ENCODE measurements around the gene POFUT1. TPM values are rescaled to one million over a fixed set of nuclear protein-coding genes. Genes with fewer than 3 reads are reported as not detected.
"Not testable (repeated sequence)": the region's sequence is repeated elsewhere in the genome, so short reads cannot be mapped to it uniquely, and the experiment has no call there.

POFUT1 gene
- total and polyA plus RNA-seq, 2 donors = 28.4 to 34.7 TPM

DNA sequence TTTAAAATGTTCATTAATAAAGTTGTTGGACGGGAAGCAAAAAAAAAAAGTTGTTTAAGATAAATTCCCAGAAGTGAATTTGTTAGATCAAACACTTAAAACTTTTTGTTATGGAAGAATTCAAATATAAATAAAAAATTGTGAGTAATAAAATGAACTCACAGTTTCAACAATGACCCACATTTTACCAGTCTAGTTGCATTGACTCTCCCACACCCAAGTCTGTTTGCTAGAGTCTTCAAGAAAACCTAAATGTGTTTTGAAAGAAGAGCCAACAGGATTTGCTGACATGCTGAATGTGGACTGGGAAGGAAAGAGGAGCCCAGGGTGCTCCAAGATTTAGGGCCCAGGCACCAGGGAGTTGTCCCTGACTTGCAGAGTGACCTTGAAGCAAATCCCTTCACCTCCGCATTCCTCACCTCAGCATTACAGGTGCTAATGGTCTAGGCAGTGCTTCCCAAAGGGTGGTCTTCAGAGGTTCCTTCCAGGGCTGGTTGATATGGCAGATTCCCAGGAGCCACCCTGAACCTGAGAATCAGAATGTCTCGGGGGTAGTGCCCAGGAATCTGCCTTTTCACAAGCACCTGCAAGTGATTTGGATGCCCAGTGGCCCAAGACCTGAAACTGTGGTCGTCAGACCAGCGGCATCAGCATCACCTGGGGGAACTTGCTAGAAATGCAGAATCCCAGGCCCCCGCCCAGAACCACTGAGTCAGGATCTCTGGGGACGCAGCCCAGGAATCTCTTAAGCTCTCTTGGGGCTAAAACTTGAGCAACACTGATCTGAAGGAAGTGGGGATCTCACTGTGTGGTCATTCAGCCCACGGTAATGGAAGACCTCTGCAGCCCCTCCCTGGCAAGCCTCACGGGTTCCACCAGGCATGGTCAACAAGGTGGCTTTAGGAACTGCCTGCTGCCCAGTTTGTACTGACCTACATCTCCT is 31.1 kb downstream of the POFUT1 start:
- H3K4me3 ChIP-seq (ENCODE audit: low read depth, low read length) = no peak overlapping the region
- no peaks in the 10 kb centered on the region for H3K4me1 ChIP-seq (ENCODE audit: insufficient read depth)
- 83% methylated on average over 9 of the region's 9 CpGs for WGBS
- DNase-seq (ENCODE audit: extremely low spot score) = no peak
- H3K27ac ChIP-seq (ENCODE audit: low read depth) = no peak overlapping the region
- no peaks in the 10 kb centered on the region for H3K36me3 ChIP-seq (ENCODE audit: insufficient read depth)

DNA sequence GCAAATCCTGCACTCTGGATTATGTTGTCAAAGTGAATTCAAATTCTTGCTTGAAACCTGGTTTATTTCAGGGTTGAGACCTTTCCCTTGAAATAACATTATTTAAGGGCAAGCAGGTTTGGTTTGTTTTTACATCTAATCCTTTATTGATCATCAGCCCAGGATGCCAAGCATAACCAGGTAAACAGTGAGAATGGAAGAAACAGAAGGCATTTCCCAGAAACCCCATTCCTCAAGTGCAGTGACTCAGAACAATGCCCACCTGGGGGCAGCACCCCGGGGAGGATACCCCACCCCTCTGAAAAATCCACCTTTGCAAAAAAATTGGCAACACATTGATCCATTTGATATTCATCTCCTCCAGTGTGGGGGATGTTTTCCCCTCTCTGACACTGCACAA is 32.5 kb downstream of the POFUT1 start:
- no peaks in the 10 kb centered on the region for H3K4me1 ChIP-seq (ENCODE audit: insufficient read depth)
- DNase-seq (ENCODE audit: extremely low spot score) = no peak
- H3K27ac ChIP-seq (ENCODE audit: low read depth) = no peak overlapping the region
- H3K4me3 ChIP-seq (ENCODE audit: low read depth, low read length) = no peak overlapping the region
- 7% methylated on average over 1 of the region's 1 CpG for WGBS
- no peaks in the 10 kb centered on the region for H3K36me3 ChIP-seq (ENCODE audit: insufficient read depth)

DNA sequence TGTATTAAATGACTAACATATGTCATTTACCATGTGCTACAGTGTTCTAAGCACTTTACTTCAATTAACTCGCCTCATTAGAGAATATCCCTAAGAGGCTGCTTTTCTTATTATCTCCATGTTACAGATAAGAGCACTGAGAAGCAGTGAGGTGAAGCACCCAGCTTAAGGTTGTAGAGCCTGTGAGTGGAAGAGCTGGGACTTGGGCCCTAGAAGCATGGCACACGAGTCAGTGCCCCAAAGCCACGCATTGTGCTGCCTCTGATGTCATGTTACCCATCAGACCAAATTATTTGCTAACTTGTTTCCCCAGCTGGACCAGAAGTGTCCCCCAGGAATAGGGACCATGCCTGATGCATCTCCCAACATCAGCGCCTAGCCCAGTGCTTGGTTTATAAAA is 34.1 kb downstream of the POFUT1 start:
- no peak overlapping the region for H3K27ac ChIP-seq (ENCODE audit: low read depth)
- no peaks in the 10 kb centered on the region for H3K36me3 ChIP-seq (ENCODE audit: insufficient read depth)
- no peak for DNase-seq (ENCODE audit: extremely low spot score)
- no peaks in the 10 kb centered on the region for H3K4me1 ChIP-seq (ENCODE audit: insufficient read depth)
- H3K4me3 ChIP-seq (ENCODE audit: low read depth, low read length) = no peak overlapping the region
- 82% methylated on average over 4 of the region's 4 CpGs for WGBS

GRCh38 chr20:32244150-32244823 is 36.6 kb downstream of the POFUT1 start:
- WGBS = 81% methylated on average over 6 of the region's 6 CpGs
- no peak overlapping the region for H3K27ac ChIP-seq (ENCODE audit: low read depth)
- H3K36me3 ChIP-seq (ENCODE audit: insufficient read depth) = no peaks in the 10 kb centered on the region
- no peak overlapping the region for H3K4me3 ChIP-seq (ENCODE audit: low read depth, low read length)
- DNase-seq (ENCODE audit: extremely low spot score) = no peak
- H3K4me1 ChIP-seq (ENCODE audit: insufficient read depth) = no peaks in the 10 kb centered on the region

- Histone ChIP-seq H3K4me3 (ENCODE audit: low read depth, low read length) (no peak overlapping the region), H3K36me3 (ENCODE audit: insufficient read depth) (no peaks in the 10 kb centered on the region), H3K4me1 (ENCODE audit: insufficient read depth) (no peaks in the 10 kb centered on the region), H3K27ac (ENCODE audit: low read depth) (no peak overlapping the region)
- WGBS = 89% methylated on average over 4 of the region's 4 CpGs
- DNase-seq (ENCODE audit: extremely low spot score) = no peak
Observed at GRCh38 chr20:32244959-32245358, 37.3 kb downstream of the POFUT1 start.

DNA sequence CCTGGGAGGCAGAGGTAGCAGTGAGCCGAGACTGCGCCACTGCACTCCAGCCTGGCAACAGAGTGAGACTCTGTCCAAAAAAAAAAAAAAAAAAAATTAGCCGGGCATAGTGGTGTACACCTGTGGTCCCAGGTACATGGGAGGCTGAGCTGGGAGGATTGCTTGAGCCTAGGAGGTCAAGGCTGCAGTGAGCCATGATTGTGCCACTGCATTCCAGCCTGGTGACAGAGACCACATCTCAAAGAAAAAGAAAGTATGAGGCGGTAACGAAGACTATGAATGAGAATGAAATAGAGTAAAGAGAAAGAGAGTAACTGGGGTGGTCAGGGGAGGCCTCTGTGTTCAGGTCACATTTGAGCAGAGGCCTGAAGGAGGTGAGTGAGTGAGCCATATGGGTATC is 38.5 kb downstream of the POFUT1 start:
- WGBS = 93% methylated on average over 5 of the region's 5 CpGs
- not testable (repeated sequence) for DNase-seq (ENCODE audit: extremely low spot score); H3K4me3 ChIP-seq (ENCODE audit: low read depth, low read length); H3K27ac ChIP-seq (ENCODE audit: low read depth); H3K4me1 ChIP-seq (ENCODE audit: insufficient read depth); H3K36me3 ChIP-seq (ENCODE audit: insufficient read depth)

GRCh38 chr20:32248043-32248442 is 40.4 kb downstream of the POFUT1 start:
- Histone ChIP-seq H3K4me1 (ENCODE audit: insufficient read depth) (no peaks in the 10 kb centered on the region), H3K27ac (ENCODE audit: low read depth) (no peak overlapping the region), H3K4me3 (ENCODE audit: low read depth, low read length) (no peak overlapping the region), H3K36me3 (ENCODE audit: insufficient read depth) (no peaks in the 10 kb centered on the region)
- WGBS = 83% methylated on average over 5 of the region's 5 CpGs
- DNase-seq (ENCODE audit: extremely low spot score) = no peak

GRCh38 chr20:32249030-32249738 is 41.5 kb downstream of the POFUT1 start:
- DNase-seq (ENCODE audit: extremely low spot score) = no peak
- Histone ChIP-seq H3K4me1 (ENCODE audit: insufficient read depth) (no peaks in the 10 kb centered on the region), H3K27ac (ENCODE audit: low read depth) (no peak overlapping the region), H3K4me3 (ENCODE audit: low read depth, low read length) (no peak overlapping the region), H3K36me3 (ENCODE audit: insufficient read depth) (no peaks in the 10 kb centered on the region)
- WGBS = 85% methylated on average over 9 of the region's 9 CpGs

DNA sequence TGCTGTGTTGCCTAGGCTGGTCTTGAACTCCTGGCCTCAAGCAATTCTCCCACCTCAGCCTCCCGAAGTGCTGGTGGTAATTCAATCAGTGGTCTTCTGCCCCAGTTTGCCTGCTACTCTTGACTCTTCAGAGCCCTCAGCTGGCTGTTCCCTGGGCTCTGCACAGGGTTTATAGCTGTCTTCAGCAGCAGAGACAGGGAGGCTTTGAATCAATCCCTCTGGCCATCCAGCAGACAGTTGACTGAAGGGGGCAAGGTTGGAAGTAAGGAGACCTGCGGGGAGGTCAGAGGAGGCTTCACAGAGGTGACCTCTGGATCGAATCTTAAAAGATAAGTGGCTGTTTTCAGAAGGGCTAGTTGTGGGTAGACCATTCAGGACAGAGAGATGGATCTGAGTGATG is 43.8 kb downstream of the POFUT1 start:
- Histone ChIP-seq H3K4me1 (ENCODE audit: insufficient read depth) (no peaks in the 10 kb centered on the region), H3K36me3 (ENCODE audit: insufficient read depth) (no peaks in the 10 kb centered on the region), H3K27ac (ENCODE audit: low read depth) (no peak overlapping the region), H3K4me3 (ENCODE audit: low read depth, low read length) (no peak overlapping the region)
- WGBS = 72% methylated on average over 3 of the region's 3 CpGs
- DNase-seq (ENCODE audit: extremely low spot score) = no peak

DNA sequence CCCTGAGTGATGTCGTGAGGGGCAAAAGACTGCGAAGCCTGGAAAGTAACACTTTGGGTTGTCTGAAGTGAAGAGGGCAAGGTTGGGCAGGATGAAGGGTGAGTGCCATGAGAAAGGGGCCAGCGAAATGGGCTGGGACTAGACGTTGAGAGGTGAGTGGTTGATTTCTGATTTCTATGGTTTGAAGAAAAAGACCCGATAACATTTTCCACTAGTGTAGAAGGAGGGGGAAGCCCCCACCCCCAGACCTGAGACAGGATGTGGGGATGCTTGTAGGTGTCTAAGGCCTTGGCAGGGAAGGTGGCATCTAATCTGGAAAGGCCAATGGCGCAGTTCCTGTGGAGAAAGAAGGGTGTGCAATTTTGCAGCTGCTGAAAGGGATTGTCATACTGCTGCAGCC is 44.5 kb downstream of the POFUT1 start:
- WGBS = 88% methylated on average over 6 of the region's 6 CpGs
- no peak for DNase-seq (ENCODE audit: extremely low spot score)
- Histone ChIP-seq H3K4me1 (ENCODE audit: insufficient read depth) (no peaks in the 10 kb centered on the region), H3K27ac (ENCODE audit: low read depth) (no peak overlapping the region), H3K4me3 (ENCODE audit: low read depth, low read length) (no peak overlapping the region), H3K36me3 (ENCODE audit: insufficient read depth) (no peaks in the 10 kb centered on the region)

DNA sequence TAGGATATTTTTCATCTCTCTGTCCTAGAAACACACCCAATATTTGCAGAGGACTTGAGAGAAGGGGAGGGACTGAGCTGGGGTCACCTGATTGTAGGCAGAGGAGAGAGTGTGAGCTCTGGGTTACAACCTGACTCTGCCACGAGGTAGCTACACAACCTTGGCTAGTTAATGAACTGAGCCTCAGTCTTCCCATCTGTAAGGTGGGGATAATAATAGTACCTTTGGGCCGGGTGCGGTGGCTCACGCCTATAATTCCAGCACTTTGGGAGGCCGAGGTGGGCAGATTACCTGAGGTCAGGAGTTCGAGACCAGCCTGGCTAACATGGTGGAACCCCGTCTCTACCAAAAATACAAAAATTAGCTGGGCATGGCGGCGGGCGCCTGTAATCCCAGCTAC is 53.3 kb downstream of the POFUT1 start:
- not testable (repeated sequence) for H3K4me3 ChIP-seq (ENCODE audit: low read depth, low read length); H3K27ac ChIP-seq (ENCODE audit: low read depth); H3K4me1 ChIP-seq (ENCODE audit: insufficient read depth); H3K36me3 ChIP-seq (ENCODE audit: insufficient read depth); DNase-seq (ENCODE audit: extremely low spot score)
- 90% methylated on average over 10 of the region's 10 CpGs for WGBS

GRCh38 chr20:32261644-32262043 is 54.0 kb downstream of the POFUT1 start:
- 68% methylated on average over 2 of the region's 2 CpGs for WGBS
- Histone ChIP-seq H3K36me3 (ENCODE audit: insufficient read depth) (no peaks in the 10 kb centered on the region), H3K4me3 (ENCODE audit: low read depth, low read length) (no peak overlapping the region), H3K27ac (ENCODE audit: low read depth) (no peak overlapping the region), H3K4me1 (ENCODE audit: insufficient read depth) (no peaks in the 10 kb centered on the region)
- DNase-seq (ENCODE audit: extremely low spot score) = no peak

GRCh38 chr20:32263398-32263954 is 55.8 kb downstream of the POFUT1 start:
- Histone ChIP-seq H3K4me3 (ENCODE audit: low read depth, low read length) (no peak overlapping the region), H3K4me1 (ENCODE audit: insufficient read depth) (no peaks in the 10 kb centered on the region), H3K36me3 (ENCODE audit: insufficient read depth) (no peaks in the 10 kb centered on the region), H3K27ac (ENCODE audit: low read depth) (no peak overlapping the region)
- no peak for DNase-seq (ENCODE audit: extremely low spot score)
- 62% methylated on average over 7 of the region's 7 CpGs for WGBS

Data from urinary bladder (tissue), 4 donors.